GM23338 (cell line): ENCODE data around the gene DNAAF2. TPM values are rescaled to one million over a fixed set of nuclear protein-coding genes. Genes with fewer than 3 reads are reported as not detected.

Experiments used
- ATAC-seq: fragments of 200-7000 bp; cut with Tn5 transposase; 3 replicates; pipeline ENCODE4 v1.9.1; 2020
- DNase-seq: peaks from one replicate; pipeline ENCODE4 v3.0.0-alpha.2; 2015; ENCODE audit warnings: low spot score
- H2AFZ ChIP-seq: fragments of 200-600 bp; sonication (generic); 2 replicates; pipeline ENCODE4 v1.8.0; 2016; ENCODE audit warnings: antibody characterized with exemption, mild to moderate bottlenecking, moderate library complexity
- H3F3A ChIP-seq: fragments of 200-600 bp; sonication (generic); replicated peaks from 2 replicates; pipeline ENCODE4 v1.8.0; 2017; ENCODE audit warnings: antibody characterized with exemption, mixed run types, low read depth
- H3K27ac ChIP-seq: fragments of 200-600 bp; sonication (generic); 2 replicates; pipeline ENCODE4 v1.6.1; 2016; ENCODE audit warnings: low read depth
- H3K27me3 ChIP-seq: fragments of 200-600 bp; sonication (generic); 2 replicates; pipeline ENCODE4 v1.8.0; 2016; ENCODE audit warnings: mild to moderate bottlenecking, mixed run types, moderate library complexity; ENCODE audit not compliant: insufficient read depth
- H3K36me3 ChIP-seq: fragments of 200-600 bp; sonication (generic); 2 replicates; pipeline ENCODE4 v1.8.0; 2016; ENCODE audit warnings: mild to moderate bottlenecking; ENCODE audit not compliant: insufficient read depth
- H3K4me1 ChIP-seq: fragments of 200-600 bp; sonication (generic); 2 replicates; pipeline ENCODE4 v1.8.0; 2016; ENCODE audit warnings: mild to moderate bottlenecking, moderate library complexity; ENCODE audit not compliant: insufficient read depth
- H3K4me2 ChIP-seq: fragments of 200-600 bp; sonication (generic); 2 replicates; pipeline ENCODE4 v1.7.1; 2017; ENCODE audit warnings: mixed run types
- H3K4me3 ChIP-seq: fragments of 200-600 bp; sonication (generic); 2 replicates; pipeline ENCODE4 v1.6.1; 2016; ENCODE audit warnings: mixed run types
- H3K79me2 ChIP-seq: fragments of 200-600 bp; sonication (generic); replicated peaks from 2 replicates; pipeline ENCODE4 v1.8.0; 2017; ENCODE audit warnings: mild to moderate bottlenecking; ENCODE audit not compliant: insufficient read depth
- H3K9me2 ChIP-seq: fragments of 200-600 bp; sonication (generic); 2 replicates; pipeline ENCODE4 v1.8.0; 2017; ENCODE audit not compliant: insufficient read depth
- H4K20me1 ChIP-seq: fragments of 200-600 bp; sonication (generic); replicated peaks from 2 replicates; pipeline ENCODE4 v1.8.0; 2017; ENCODE audit warnings: mild to moderate bottlenecking; ENCODE audit not compliant: insufficient read depth
- H3K27ac Mint-ChIP-seq: 2 replicates; pipeline ENCODE4 v1.8.0; 2020; ENCODE audit warnings: inconsistent platforms, mild to moderate bottlenecking, moderate library complexity, mixed read lengths
- H3K27me3 Mint-ChIP-seq: 3 replicates; pipeline ENCODE4 v1.8.0; 2022; ENCODE audit warnings: low read depth, mild to moderate bottlenecking, moderate library complexity, mixed read lengths, inconsistent platforms; ENCODE audit not compliant: insufficient read depth, poor library complexity
- H3K36me3 Mint-ChIP-seq: 3 replicates; pipeline ENCODE4 v1.8.0; 2021; ENCODE audit warnings: low read depth, mild to moderate bottlenecking, inconsistent platforms, moderate library complexity, mixed read lengths
- H3K4me1 Mint-ChIP-seq: 3 replicates; pipeline ENCODE4 v1.8.0; 2020; ENCODE audit warnings: mild to moderate bottlenecking, inconsistent platforms, mixed read lengths
- H3K4me3 Mint-ChIP-seq: 3 replicates; pipeline ENCODE4 v1.8.0; 2021; ENCODE audit warnings: moderate library complexity, mild to moderate bottlenecking, inconsistent platforms, mixed read lengths
- H3K9me3 Mint-ChIP-seq: 3 replicates; pipeline ENCODE4 v1.8.0; 2020; ENCODE audit warnings: moderate library complexity, mild to moderate bottlenecking, inconsistent platforms, mixed read lengths
- ETS1 ChIP-seq: IDR thresholded peaks from 2 replicates; pipeline ENCODE4 v1.6.1; 2016; ENCODE audit warnings: antibody characterized with exemption
- EZH2phosphoT487 ChIP-seq: fragments of 200-600 bp; sonication (generic); IDR thresholded peaks from one replicate; pipeline ENCODE4 v1.8.1; 2018; ENCODE audit warnings: antibody characterized with exemption; ENCODE audit not compliant: unreplicated experiment
- NANOG ChIP-seq: IDR thresholded peaks from 2 replicates; pipeline ENCODE4 v1.6.1; 2016; ENCODE audit warnings: antibody characterized with exemption, borderline replicate concordance
- POLR2AphosphoS5 ChIP-seq: IDR thresholded peaks from 2 replicates; pipeline ENCODE4 v1.6.1; 2016; ENCODE audit warnings: antibody characterized with exemption, low read depth
- REST ChIP-seq: IDR thresholded peaks from one replicate; pipeline ENCODE4 v1.6.1; 2018; ENCODE audit warnings: antibody characterized with exemption; ENCODE audit not compliant: unreplicated experiment
- ZNF114 ChIP-seq: fragments of 250-450 bp; sonication (Bioruptor Pico); IDR thresholded peaks from 2 replicates; pipeline ENCODE4 v1.5.0; 2020; ENCODE audit warnings: mild to moderate bottlenecking, moderate library complexity
- ZNF462 ChIP-seq: fragments of 250-450 bp; sonication (Bioruptor Pico); IDR thresholded peaks from 2 replicates; pipeline ENCODE4 v1.5.0; 2020; ENCODE audit warnings: mild to moderate bottlenecking, moderate library complexity
- polyA plus RNA-seq: library from polyadenylated mRNA; unstranded; fragments of >200 nt; fragmentation: Nextera tagmentation; extraction: Ambion mirVana; gene quantifications from 2 replicates; pipeline ENCODE4 v1.2.1, GENCODE V29; 2016
- total RNA-seq: library from RNA; depleted of rRNA; stranded (reverse); fragments of >200 nt; shearing (Covaris generic); gene quantifications from 2 replicates; pipeline ENCODE4 v1.2.3, GENCODE V29; 2014

DNAAF2 gene
- total and polyA plus RNA-seq, 2 experiments from 2014 or later = 40.4 to 62.6 TPM

GRCh38 chr14:49653508-49653907, 18.5 kb upstream of the DNAAF2 start:
- Histone ChIP-seq H3F3A (no peaks in the 10 kb centered on the region), H2AFZ (no peak overlapping the region), H3K4me2 (no peak overlapping the region), H4K20me1 (peaks cover 8% of the 10 kb centered on the region; the same call in 1 of the 2 replicates), H3K36me3 (peaks cover 14% of the 10 kb centered on the region), H3K27me3 (no peaks in the 10 kb centered on the region), H3K9me2 (no peaks in the 10 kb centered on the region), H3K27ac (no peak overlapping the region), H3K4me1 (no peaks in the 10 kb centered on the region), H3K79me2 (no peaks in the 10 kb centered on the region), H3K4me3 (no peak overlapping the region)
- ATAC-seq (no peak), DNase-seq (no peak)
- Mint-ChIP-seq H3K27ac (no peak overlapping the region), H3K27me3 (peaks cover 3% of the 10 kb centered on the region), H3K4me1 (no peaks in the 10 kb centered on the region), H3K4me3 (no peak overlapping the region), H3K36me3 (peaks cover 20% of the 10 kb centered on the region), H3K9me3 (no peaks in the 10 kb centered on the region)
- TF ChIP-seq POLR2AphosphoS5 (no peak), NANOG (no peak), ZNF462 (CRISPR knock-in tag) (no peak), REST (no peak), EZH2phosphoT487 (no peak), ZNF114 (CRISPR knock-in tag) (no peak), ETS1 (no peak)
